Activated CD8-positive, alpha-beta memory T cell treated with anti-CD3 and anti-CD28 coated beads for 4 hours (primary cell): Measurements from ENCODE around the gene ECE2.

Experiments
- DNase-seq, 2 donors: peaks; one replicate each; pipeline ENCODE4 v3.0.0-alpha.2; 2020; ENCODE audit warnings: low read depth in 2 of 2

Gene ECE2

GRCh38 chr3:184275961-184276910 is at the start of gene ECE2:
ECE2 (plus strand) TSS chr3:184276022; CDS start chr3:184276154, 132 bp downstream.
- DNase-seq = no peak

GRCh38 chr3:184227481-184227935 is 48.3 kb upstream of the ECE2 start:
- no peak for DNase-seq

GRCh38 chr3:184228376-184229137 is 47.3 kb upstream of the ECE2 start:
- no peak for DNase-seq

- DNase-seq = peak; percentile 44 to 53
These were observed 46.3 kb upstream of the ECE2 start, which contains the start of gene VWA5B2 for GRCh38 chr3:184229394-184230080. VWA5B2 (plus strand) TSS chr3:184229585; CDS start chr3:184230529, 944 bp downstream.

- DNase-seq = no peak
These were observed 45.7 kb upstream of the ECE2 start for GRCh38 chr3:184230081-184230602.

- DNase-seq = no peak
These were observed 45.0 kb upstream of the ECE2 start for GRCh38 chr3:184230603-184231528.

- no peak for DNase-seq
These were observed 44.2 kb upstream of the ECE2 start for GRCh38 chr3:184231671-184232070.

GRCh38 chr3:184233127-184233843 is 42.5 kb upstream of the ECE2 start:
- no peak for DNase-seq

- no peak for DNase-seq
These were observed 41.6 kb upstream of the ECE2 start for GRCh38 chr3:184234224-184234623.

- no peak for DNase-seq
These were observed 41.0 kb upstream of the ECE2 start for GRCh38 chr3:184234671-184235380.

- no peak for DNase-seq
These were observed 40.3 kb upstream of the ECE2 start for GRCh38 chr3:184235381-184236032.

- DNase-seq = no peak
These were observed 39.8 kb upstream of the ECE2 start for GRCh38 chr3:184236033-184236410.

GRCh38 chr3:184236636-184237035 is 39.2 kb upstream of the ECE2 start:
- DNase-seq = no peak

- DNase-seq = no peak
These were observed 38.6 kb upstream of the ECE2 start for GRCh38 chr3:184237211-184237610.

- DNase-seq = no peak
These were observed 38.0 kb upstream of the ECE2 start for GRCh38 chr3:184237807-184238206.

- DNase-seq = no peak
These were observed 37.5 kb upstream of the ECE2 start for GRCh38 chr3:184238246-184238818.

GRCh38 chr3:184239221-184239620 is 36.6 kb upstream of the ECE2 start:
- DNase-seq = no peak

- DNase-seq = no peak
These were observed 36.1 kb upstream of the ECE2 start for GRCh38 chr3:184239708-184240107.
